Lung (tissue), 12 donors: Measurements from ENCODE around the gene ADAMTS16. TPM values are rescaled to one million over a fixed set of nuclear protein-coding genes. Genes with fewer than 3 reads are reported as not detected.

Experiments used
- ATAC-seq: fragments of 200-7000 bp; cut with Tn5 transposase; one replicate; pipeline ENCODE4 v1.9.1; 2020; ENCODE audit warnings: moderate number of reproducible peaks; ENCODE audit not compliant: insufficient read depth, low FRiP score
- DNase-seq, 3 donors: peaks; one replicate each; pipeline ENCODE4 v3.0.0-alpha.2; 2013 to 2017
- H3K27ac ChIP-seq, 2 donors: one replicate each; pipeline ENCODE4 v1.5.1; 2013; ENCODE audit warnings: mild to moderate bottlenecking in 2 of 2, moderate library complexity in 2 of 2, control low read depth in 1 of 2, inconsistent platforms in 1 of 2, low read depth in 1 of 2, low read length in 1 of 2
- H3K27me3 ChIP-seq, 3 donors: one replicate each; pipeline ENCODE4 v1.5.1; 2013; ENCODE audit warnings: low read length in 2 of 3; ENCODE audit not compliant: control insufficient read depth in 3 of 3, insufficient read depth in 3 of 3
- H3K36me3 ChIP-seq, 4 donors: one replicate each; pipeline ENCODE4 v1.5.1; 2013; ENCODE audit warnings: low read length in 4 of 4, mild to moderate bottlenecking in 1 of 4, moderate library complexity in 1 of 4; ENCODE audit not compliant: control insufficient read depth in 4 of 4, insufficient read depth in 4 of 4
- H3K4me1 ChIP-seq, 5 donors: one replicate each; pipeline ENCODE4 v1.5.1; 2013; ENCODE audit warnings: low read length in 5 of 5, mild to moderate bottlenecking in 2 of 5, moderate library complexity in 1 of 5; ENCODE audit not compliant: control insufficient read depth in 5 of 5, insufficient read depth in 5 of 5
- H3K4me3 ChIP-seq: one replicate; pipeline ENCODE4 v1.5.1; 2013; ENCODE audit warnings: mild to moderate bottlenecking, control low read depth, moderate library complexity
- H3K9ac ChIP-seq, 2 donors: one replicate each; pipeline ENCODE4 v1.5.1; 2013; ENCODE audit warnings: low read length in 2 of 2, control low read depth in 1 of 2; ENCODE audit not compliant: insufficient read depth in 1 of 2
- H3K9me3 ChIP-seq, 4 donors: one replicate each; pipeline ENCODE4 v1.5.1; 2013; ENCODE audit warnings: low read length in 3 of 4, mild to moderate bottlenecking in 1 of 4, moderate library complexity in 1 of 4; ENCODE audit not compliant: control insufficient read depth in 4 of 4, insufficient read depth in 3 of 4
- CTCF ChIP-seq: IDR thresholded peaks from 2 replicates; pipeline ENCODE4 v1.5.1; 2012; ENCODE audit warnings: mild to moderate bottlenecking; ENCODE audit errors: control extremely low read depth, extremely low read depth
- WGBS, 2 donors: extraction: QIAGEN DNeasy Blood & Tissue Kit; methylation state at CpG; one replicate each; pipeline ENCODE4 v1.1.7; 2013; 5-methylcytosine and 5-hydroxymethylcytosine counted together
- polyA plus RNA-seq, 2 donors: library from polyadenylated mRNA; stranded (reverse); fragments of 200-250 nt; gene quantifications; one replicate each; pipeline ENCODE4 v1.2.1, GENCODE V29; 2013
- total RNA-seq, 2 donors: library from RNA; depleted of rRNA in 1 of 2; stranded (reverse); fragments of >200 nt in 1 of 2; gene quantifications; one replicate each; pipeline ENCODE4 v1.2.1, GENCODE V29; 2014 to 2021
- donor health status: control.
- donor health status: control.
- donor health status: Bipolar disorder and iron deficiency.
- donor health status: healthy.
- donor health status: DM: yes; HTN: yes; CAD: no.

Gene ADAMTS16
- total and polyA plus RNA-seq, 4 donors: 0.09 to 0.97 TPM; not detected in 2

DNA sequence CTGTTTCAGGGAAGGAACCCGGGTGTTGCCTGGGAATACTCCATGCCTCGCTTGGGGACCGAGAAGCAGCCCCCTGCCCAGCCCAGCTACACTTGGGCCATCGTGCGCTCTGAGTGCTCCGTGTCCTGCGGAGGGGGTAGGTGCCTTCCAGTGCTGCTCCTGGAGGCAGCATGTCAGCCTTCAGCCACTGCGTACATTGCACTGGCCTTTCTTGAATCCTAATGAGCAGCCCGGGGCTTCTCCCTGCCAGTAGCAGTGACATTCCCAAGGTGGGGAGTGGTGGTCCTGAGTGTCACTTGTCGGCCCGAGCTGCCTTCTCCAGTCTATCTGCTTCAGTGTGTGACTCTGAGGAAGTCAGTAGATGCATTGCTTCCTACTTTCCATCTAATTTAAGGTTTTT, 101.9 kb downstream of the ADAMTS16 start:
- Histone ChIP-seq H3K4me1 (no peaks in the 10 kb centered on the region), H3K27ac (no peak overlapping the region), H3K4me3 (no peak overlapping the region), H3K36me3 (no peaks in the 10 kb centered on the region), H3K9me3 (no peaks in the 10 kb centered on the region), H3K9ac (no peak overlapping the region), H3K27me3 (no peaks in the 10 kb centered on the region)
- DNase-seq: no peak
- TF ChIP-seq CTCF: no peak
- 80 to 86% methylated on average over 11 of the region's 11 CpGs for WGBS, 2 donors
- no peak for ATAC-seq

DNA sequence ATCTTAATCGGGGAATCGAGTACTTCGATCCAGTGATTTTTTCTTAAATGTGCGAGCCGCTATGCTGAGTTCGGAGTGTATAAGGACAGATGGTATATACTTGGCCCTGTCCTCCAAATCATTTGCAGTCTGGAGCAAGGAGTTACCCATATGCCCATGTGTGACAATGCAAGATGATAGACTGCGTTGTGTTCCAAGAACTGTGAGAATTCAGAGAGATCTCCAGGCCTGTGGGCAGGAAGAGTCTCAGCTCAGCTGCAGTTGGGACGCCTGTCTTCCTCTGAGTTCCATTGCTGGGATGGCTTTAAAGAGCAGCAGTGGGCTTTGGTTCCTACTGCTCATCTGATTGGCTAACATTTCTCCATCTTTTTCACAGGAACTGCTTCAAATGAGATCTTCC, 106.6 kb downstream of the ADAMTS16 start:
- ATAC-seq: no peak
- H3K9me3 ChIP-seq: no peaks in the 10 kb centered on the region
- no peaks in the 10 kb centered on the region for H3K36me3 ChIP-seq
- no peak overlapping the region for H3K9ac ChIP-seq
- no peak for TF ChIP-seq CTCF
- no peak overlapping the region for H3K27ac ChIP-seq
- 94 to 97% methylated on average over 8 of the region's 8 CpGs for WGBS, 2 donors
- no peaks in the 10 kb centered on the region for H3K4me1 ChIP-seq
- no peak overlapping the region for H3K4me3 ChIP-seq
- H3K27me3 ChIP-seq: no peaks in the 10 kb centered on the region
- no peak for DNase-seq

DNA sequence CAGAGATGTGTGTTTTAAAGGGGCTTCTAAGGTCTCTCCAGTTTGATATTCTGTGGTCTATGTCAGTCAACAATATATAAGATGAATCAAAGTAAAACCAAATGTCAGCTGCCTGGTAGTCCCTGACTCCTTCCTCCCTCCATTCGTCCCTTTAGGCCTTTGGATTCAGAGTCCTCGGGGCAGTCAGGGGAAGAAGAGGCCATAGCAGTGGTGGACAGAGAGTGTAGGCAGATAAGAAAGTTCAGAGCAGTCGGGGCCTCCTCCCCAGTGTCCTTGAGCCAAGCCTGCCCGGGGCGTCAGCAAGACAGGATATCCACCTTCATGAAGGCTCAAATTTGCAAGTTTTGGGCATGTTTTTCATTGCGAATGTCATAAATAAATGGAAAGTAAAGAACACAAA, 110.6 kb downstream of the ADAMTS16 start:
- no peak overlapping the region for H3K27ac ChIP-seq
- WGBS, 2 donors: 86 to 90% methylated on average over 6 of the region's 6 CpGs
- no peak overlapping the region for H3K9ac ChIP-seq
- DNase-seq: no peak
- TF ChIP-seq CTCF: no peak
- H3K9me3 ChIP-seq: peaks cover 0 to 5% (median 2%) of the 10 kb centered on the region in 4 donors
- no peaks in the 10 kb centered on the region for H3K4me1 ChIP-seq
- no peaks in the 10 kb centered on the region for H3K27me3 ChIP-seq
- no peak for ATAC-seq
- H3K4me3 ChIP-seq: no peak overlapping the region
- H3K36me3 ChIP-seq: no peaks in the 10 kb centered on the region

- H3K9me3 ChIP-seq: peaks cover 0 to 12% (median 2%) of the 10 kb centered on the region in 4 donors
- no peak for TF ChIP-seq CTCF
These were observed 112.0 kb downstream of the ADAMTS16 start for GRCh38 chr5:5252106-5252505.

More at GRCh38 chr5:5252106-5252505, 112.0 kb downstream of the ADAMTS16 start:
- Histone ChIP-seq H3K36me3 (no peaks in the 10 kb centered on the region), H3K4me1 (no peaks in the 10 kb centered on the region), H3K4me3 (no peak overlapping the region), H3K9ac (no peak overlapping the region), H3K27ac (no peak overlapping the region), H3K27me3 (no peaks in the 10 kb centered on the region)
- no peak for DNase-seq
- WGBS, 2 donors: 88 to 90% methylated on average over 7 to 8 of the region's 8 CpGs
- ATAC-seq: no peak
